HL-60 (cell line): ENCODE measurements around the gene SPINK4.

ENCODE experiments used
- GABPA ChIP-seq: IDR thresholded peaks from 2 replicates; pipeline ENCODE4 v1.6.1; 2012; ENCODE audit warnings: low read depth
- POLR2AphosphoS5 ChIP-seq: IDR thresholded peaks from 2 replicates; pipeline ENCODE4 v1.6.1; 2012; ENCODE audit warnings: low read depth
- SPI1 ChIP-seq: IDR thresholded peaks from 2 replicates; pipeline ENCODE4 v1.6.1; 2012; ENCODE audit warnings: low read depth, mild to moderate bottlenecking, borderline replicate concordance
- TF ChIP-seq, protein P1 (sequence below): IDR thresholded peaks from one replicate; pipeline ENCODE4 v1.5.1; 2011; ENCODE audit warnings: low read length, control low read depth, inconsistent platforms; ENCODE audit not compliant: insufficient read depth
- TF ChIP-seq, protein P2 (sequence below): IDR thresholded peaks from 2 replicates; pipeline ENCODE4 v1.6.1; 2012; ENCODE audit warnings: low read depth; ENCODE audit not compliant: insufficient replicate concordance

DNA sequence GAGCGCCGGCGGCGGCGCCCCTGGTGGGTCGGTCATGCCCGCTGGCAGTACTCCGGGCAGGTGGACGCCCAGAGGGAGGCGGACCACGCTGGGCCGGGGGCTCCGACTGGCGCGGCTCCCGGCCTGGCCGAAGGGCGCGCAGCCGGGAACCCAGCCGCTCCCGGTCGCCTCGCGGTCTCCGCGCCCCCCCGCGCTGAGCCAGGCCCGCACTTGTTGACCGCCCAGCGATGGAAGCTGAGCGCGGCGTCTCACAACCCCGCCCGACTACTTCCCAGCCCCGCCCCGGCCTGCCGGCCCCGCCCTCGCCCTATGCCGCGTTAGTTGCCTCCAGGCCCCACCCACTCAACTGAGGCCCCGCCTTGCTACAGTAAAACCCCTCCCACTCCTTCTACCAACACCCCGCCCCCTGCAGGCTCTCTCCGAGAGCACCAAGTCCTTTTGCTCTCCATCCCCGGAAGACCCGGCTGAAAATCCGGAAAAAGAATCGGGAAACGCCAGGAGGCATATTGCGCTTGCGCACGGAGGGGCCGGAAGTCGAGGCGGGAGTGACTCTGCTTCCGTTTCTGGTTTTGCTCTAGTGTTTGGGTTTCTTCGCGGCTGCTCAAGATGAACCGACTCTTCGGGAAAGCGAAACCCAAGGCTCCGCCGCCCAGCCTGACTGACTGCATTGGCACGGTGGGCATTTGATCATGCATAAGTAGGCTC lies 24.7 kb downstream of the SPINK4 start, which contains the start of the genes BAG1 and CHMP5:
- TF ChIP-seq, protein P1, sequence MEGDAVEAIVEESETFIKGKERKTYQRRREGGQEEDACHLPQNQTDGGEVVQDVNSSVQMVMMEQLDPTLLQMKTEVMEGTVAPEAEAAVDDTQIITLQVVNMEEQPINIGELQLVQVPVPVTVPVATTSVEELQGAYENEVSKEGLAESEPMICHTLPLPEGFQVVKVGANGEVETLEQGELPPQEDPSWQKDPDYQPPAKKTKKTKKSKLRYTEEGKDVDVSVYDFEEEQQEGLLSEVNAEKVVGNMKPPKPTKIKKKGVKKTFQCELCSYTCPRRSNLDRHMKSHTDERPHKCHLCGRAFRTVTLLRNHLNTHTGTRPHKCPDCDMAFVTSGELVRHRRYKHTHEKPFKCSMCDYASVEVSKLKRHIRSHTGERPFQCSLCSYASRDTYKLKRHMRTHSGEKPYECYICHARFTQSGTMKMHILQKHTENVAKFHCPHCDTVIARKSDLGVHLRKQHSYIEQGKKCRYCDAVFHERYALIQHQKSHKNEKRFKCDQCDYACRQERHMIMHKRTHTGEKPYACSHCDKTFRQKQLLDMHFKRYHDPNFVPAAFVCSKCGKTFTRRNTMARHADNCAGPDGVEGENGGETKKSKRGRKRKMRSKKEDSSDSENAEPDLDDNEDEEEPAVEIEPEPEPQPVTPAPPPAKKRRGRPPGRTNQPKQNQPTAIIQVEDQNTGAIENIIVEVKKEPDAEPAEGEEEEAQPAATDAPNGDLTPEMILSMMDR, result no peak
- TF ChIP-seq POLR2AphosphoS5, result peak; percentile 40
- TF ChIP-seq GABPA, result peak; percentile 88
- TF ChIP-seq, protein P2, sequence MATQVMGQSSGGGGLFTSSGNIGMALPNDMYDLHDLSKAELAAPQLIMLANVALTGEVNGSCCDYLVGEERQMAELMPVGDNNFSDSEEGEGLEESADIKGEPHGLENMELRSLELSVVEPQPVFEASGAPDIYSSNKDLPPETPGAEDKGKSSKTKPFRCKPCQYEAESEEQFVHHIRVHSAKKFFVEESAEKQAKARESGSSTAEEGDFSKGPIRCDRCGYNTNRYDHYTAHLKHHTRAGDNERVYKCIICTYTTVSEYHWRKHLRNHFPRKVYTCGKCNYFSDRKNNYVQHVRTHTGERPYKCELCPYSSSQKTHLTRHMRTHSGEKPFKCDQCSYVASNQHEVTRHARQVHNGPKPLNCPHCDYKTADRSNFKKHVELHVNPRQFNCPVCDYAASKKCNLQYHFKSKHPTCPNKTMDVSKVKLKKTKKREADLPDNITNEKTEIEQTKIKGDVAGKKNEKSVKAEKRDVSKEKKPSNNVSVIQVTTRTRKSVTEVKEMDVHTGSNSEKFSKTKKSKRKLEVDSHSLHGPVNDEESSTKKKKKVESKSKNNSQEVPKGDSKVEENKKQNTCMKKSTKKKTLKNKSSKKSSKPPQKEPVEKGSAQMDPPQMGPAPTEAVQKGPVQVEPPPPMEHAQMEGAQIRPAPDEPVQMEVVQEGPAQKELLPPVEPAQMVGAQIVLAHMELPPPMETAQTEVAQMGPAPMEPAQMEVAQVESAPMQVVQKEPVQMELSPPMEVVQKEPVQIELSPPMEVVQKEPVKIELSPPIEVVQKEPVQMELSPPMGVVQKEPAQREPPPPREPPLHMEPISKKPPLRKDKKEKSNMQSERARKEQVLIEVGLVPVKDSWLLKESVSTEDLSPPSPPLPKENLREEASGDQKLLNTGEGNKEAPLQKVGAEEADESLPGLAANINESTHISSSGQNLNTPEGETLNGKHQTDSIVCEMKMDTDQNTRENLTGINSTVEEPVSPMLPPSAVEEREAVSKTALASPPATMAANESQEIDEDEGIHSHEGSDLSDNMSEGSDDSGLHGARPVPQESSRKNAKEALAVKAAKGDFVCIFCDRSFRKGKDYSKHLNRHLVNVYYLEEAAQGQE, result peak; percentile 34
- no peak for TF ChIP-seq SPI1
